Dedifferentiated amniotic fluid mesenchymal stem cell (primary cell): ENCODE data around the gene LIPA.
"Not testable (repeated sequence)": the region's sequence is repeated elsewhere in the genome, so short reads cannot be mapped to it uniquely, and the experiment has no call there.

ENCODE experiments used
- DNase-seq: peaks from one replicate; pipeline ENCODE4 v3.0.0-alpha.2; 2016; ENCODE audit errors: extremely low spot score

LIPA gene

GRCh38 chr10:89207801-89208551, 43.6 kb downstream of the LIPA start:
- no peak for DNase-seq

- peak; percentile 86 for DNase-seq
These were observed 44.3 kb downstream of the LIPA start, which contains the start of gene CH25H for GRCh38 chr10:89207181-89207800. Gene CH25H, minus strand, starts transcription at chr10:89207317. Its CDS starts 25 bp downstream, at chr10:89207292.

GRCh38 chr10:89206402-89207180, 45.0 kb downstream of the LIPA start:
- no peak for DNase-seq

- DNase-seq: no peak
These were observed 46.9 kb downstream of the LIPA start for GRCh38 chr10:89204621-89205185.

GRCh38 chr10:89203237-89203636, 48.3 kb downstream of the LIPA start:
- DNase-seq: no peak

- no peak for DNase-seq
These were observed 49.5 kb downstream of the LIPA start for GRCh38 chr10:89202033-89202425.

GRCh38 chr10:89201345-89202032, 50.1 kb downstream of the LIPA start:
- DNase-seq: no peak

GRCh38 chr10:89197473-89197872, 54.1 kb downstream of the LIPA start:
- DNase-seq: no peak

GRCh38 chr10:89191301-89191700, 60.3 kb downstream of the LIPA start:
- not testable (repeated sequence) for DNase-seq

- DNase-seq: no peak
These were observed 62.3 kb downstream of the LIPA start for GRCh38 chr10:89189211-89189734.

GRCh38 chr10:89185658-89186057, 65.9 kb downstream of the LIPA start:
- no peak for DNase-seq

- no peak for DNase-seq
These were observed 66.9 kb downstream of the LIPA start for GRCh38 chr10:89184638-89185037.

- DNase-seq: no peak
These were observed 68.0 kb downstream of the LIPA start for GRCh38 chr10:89183571-89183970.

- DNase-seq: no peak
These were observed 68.7 kb downstream of the LIPA start for GRCh38 chr10:89182894-89183293.

- DNase-seq: no peak
These were observed 75.8 kb downstream of the LIPA start for GRCh38 chr10:89175816-89176215.

GRCh38 chr10:89173075-89173474, 78.5 kb downstream of the LIPA start:
- no peak for DNase-seq

- DNase-seq: peak; percentile 38
These were observed 79.6 kb downstream of the LIPA start for GRCh38 chr10:89171996-89172395.

- peak; percentile 50 for DNase-seq
These were observed 80.2 kb downstream of the LIPA start for GRCh38 chr10:89171263-89171872.

- not testable (repeated sequence) for DNase-seq
These were observed 83.1 kb downstream of the LIPA start for GRCh38 chr10:89168354-89168900.

- peak; percentile 60 for DNase-seq
These were observed 83.7 kb downstream of the LIPA start for GRCh38 chr10:89167915-89168314.

- DNase-seq: peak; percentile 40
These were observed 85.7 kb downstream of the LIPA start for GRCh38 chr10:89165923-89166322.
